IMR-90 (cell line): ENCODE measurements around the gene TIGD3. TPM values are rescaled to one million over a fixed set of nuclear protein-coding genes. Genes with fewer than 3 reads are reported as not detected.

Experiments
- ATAC-seq: fragments of 200-7000 bp; cut with Tn5 transposase; 2 replicates; pipeline ENCODE4 v1.9.1; 2020; ENCODE audit warnings: low read depth, mild to moderate bottlenecking, moderate library complexity
- BruUV-seq: library from RNA; stranded (reverse); fragments of 400-500 nt; replicated peaks from 2 replicates; lab custom pipeline; 2021; lab: Mats Ljungman, UMichigan
- CTCF ChIA-PET: fragments of 300-600 bp; formaldehyde crosslinking; extraction: SDS; loops from one replicate; lab custom pipeline; 2021; ENCODE audit warnings: antibody characterized with exemption; lab: Yijun Ruan, JAX
- POLR2A ChIA-PET: fragments of 300-600 bp; sonication (Branson Sonifier 250); formaldehyde crosslinking; loops from one replicate; lab custom pipeline; 2022; ENCODE audit warnings: antibody characterized with exemption; ENCODE audit not compliant: unreplicated experiment; lab: Charles Lee
- DNase-seq: peaks from one replicate; pipeline ENCODE4 v3.0.0; 2013
- H2AFZ ChIP-seq: replicated peaks from 2 replicates; pipeline ENCODE3; 2013; ENCODE audit warnings: low read length, mild to moderate bottlenecking; ENCODE audit not compliant: poor library complexity
- H2AK5ac ChIP-seq: 2 replicates; pipeline ENCODE4 v1.6.1; 2013; ENCODE audit warnings: low read depth, low read length, inconsistent platforms
- H2AK9ac ChIP-seq: replicated peaks from 2 replicates; pipeline ENCODE3; 2013; ENCODE audit warnings: mild to moderate bottlenecking, low read depth, low read length, moderate library complexity; ENCODE audit not compliant: poor library complexity
- H2BK120ac ChIP-seq: 2 replicates; pipeline ENCODE4 v1.6.1; 2013; ENCODE audit warnings: low read depth, low read length, inconsistent platforms
- H2BK15ac ChIP-seq: 3 replicates; pipeline ENCODE4 v1.6.1; 2013; ENCODE audit warnings: low read depth, low read length, inconsistent platforms
- H2BK20ac ChIP-seq: 2 replicates; pipeline ENCODE4 v1.6.1; 2013; ENCODE audit warnings: low read depth, mild to moderate bottlenecking, inconsistent platforms, low read length, moderate library complexity
- H2BK5ac ChIP-seq: 2 replicates; pipeline ENCODE4 v1.6.1; 2013; ENCODE audit warnings: mild to moderate bottlenecking, low read depth, low read length, inconsistent platforms; ENCODE audit not compliant: poor library complexity, severe bottlenecking
- H3K14ac ChIP-seq: replicated peaks from 2 replicates; pipeline ENCODE4 v1.6.1; 2013; ENCODE audit warnings: low read depth, low read length, inconsistent platforms
- H3K18ac ChIP-seq: 2 replicates; pipeline ENCODE4 v1.6.1; 2013; ENCODE audit warnings: low read depth, low read length, control low read depth
- H3K23ac ChIP-seq: 2 replicates; pipeline ENCODE4 v1.6.1; 2013; ENCODE audit warnings: low read depth, low read length, inconsistent platforms
- H3K27ac ChIP-seq: 2 replicates; pipeline ENCODE4 v1.5.1; 2013; ENCODE audit warnings: mild to moderate bottlenecking, control low read depth, low read length; ENCODE audit not compliant: insufficient read depth
- H3K27me3 ChIP-seq: 2 replicates; pipeline ENCODE4 v1.6.1; 2013; ENCODE audit warnings: low read length; ENCODE audit not compliant: control insufficient read depth, insufficient read depth
- H3K36me3 ChIP-seq: 2 replicates; pipeline ENCODE4 v1.6.1; 2013; ENCODE audit warnings: low read length, mixed read lengths; ENCODE audit not compliant: control insufficient read depth, insufficient read depth
- H3K4ac ChIP-seq: 2 replicates; pipeline ENCODE4 v1.6.1; 2013; ENCODE audit warnings: low read depth, low read length, inconsistent platforms
- H3K4me1 ChIP-seq: 2 replicates; pipeline ENCODE4 v1.6.1; 2013; ENCODE audit warnings: low read length, mixed read lengths; ENCODE audit not compliant: control insufficient read depth, insufficient read depth
- H3K4me2 ChIP-seq: 2 replicates; pipeline ENCODE4 v1.6.1; 2013; ENCODE audit warnings: low read depth, mild to moderate bottlenecking, control low read depth, low read length, moderate library complexity
- H3K4me3 ChIP-seq: 2 replicates; pipeline ENCODE4 v1.5.1; 2013; ENCODE audit warnings: low read depth, mild to moderate bottlenecking, control low read depth, low read length, moderate library complexity; ENCODE audit not compliant: insufficient read depth
- H3K56ac ChIP-seq: 2 replicates; pipeline ENCODE4 v1.6.1; 2013; ENCODE audit warnings: low read length, inconsistent platforms; ENCODE audit not compliant: insufficient read depth; ENCODE audit errors: extremely low read depth
- H3K79me1 ChIP-seq, 2 experiments: 2 replicates each; pipeline ENCODE4 v1.6.1; 2013; ENCODE audit warnings: low read length in 2 of 2, inconsistent platforms in 1 of 2, low read depth in 1 of 2
- H3K9ac ChIP-seq: 2 replicates; pipeline ENCODE4 v1.6.1; 2013; ENCODE audit warnings: low read depth, low read length, control low read depth
- H3K9me1 ChIP-seq: 2 replicates; pipeline ENCODE4 v1.6.1; 2013; ENCODE audit warnings: low read length, inconsistent platforms; ENCODE audit not compliant: insufficient read depth
- H3K9me3 ChIP-seq: 2 replicates; pipeline ENCODE4 v1.6.1; 2013; ENCODE audit warnings: low read length; ENCODE audit not compliant: control insufficient read depth, insufficient read depth
- H4K20me1 ChIP-seq: 2 replicates; pipeline ENCODE4 v1.6.1; 2013; ENCODE audit warnings: low read length, inconsistent platforms; ENCODE audit not compliant: insufficient read depth
- H4K5ac ChIP-seq: 2 replicates; pipeline ENCODE4 v1.6.1; 2013; ENCODE audit warnings: mild to moderate bottlenecking, low read depth, low read length, control low read depth
- H4K8ac ChIP-seq, 2 experiments: 2 replicates each; pipeline ENCODE4 v1.6.1; 2013; ENCODE audit warnings: low read depth in 2 of 2, low read length in 2 of 2, control low read depth in 1 of 2, inconsistent platforms in 1 of 2
- H4K91ac ChIP-seq: 2 replicates; pipeline ENCODE4 v1.6.1; 2013; ENCODE audit warnings: low read depth, low read length, inconsistent platforms; ENCODE audit not compliant: insufficient read depth
- BHLHE40 ChIP-seq: fragments of 150-350 bp; IDR thresholded peaks from 2 replicates; pipeline ENCODE4 v1.6.1; 2016; ENCODE audit warnings: mild to moderate bottlenecking, low read depth, low read length
- CHD1 ChIP-seq: IDR thresholded peaks from 2 replicates; pipeline ENCODE4 v1.6.1; 2012; ENCODE audit warnings: low read depth, low read length, improper control_type of control experiment
- FOS ChIP-seq: fragments of 150-350 bp; IDR thresholded peaks from 2 replicates; pipeline ENCODE4 v1.6.1; 2016; ENCODE audit warnings: low read depth, low read length
- MAZ ChIP-seq: IDR thresholded peaks from 2 replicates; pipeline ENCODE4 v1.6.1; 2012; ENCODE audit warnings: low read depth, mild to moderate bottlenecking, low read length, improper control_type of control experiment, moderate library complexity, borderline replicate concordance
- MXI1 ChIP-seq: IDR thresholded peaks from 2 replicates; pipeline ENCODE4 v1.6.1; 2012; ENCODE audit warnings: low read depth, mild to moderate bottlenecking, low read length, moderate library complexity, borderline replicate concordance
- NFE2L2 ChIP-seq: fragments of 150-350 bp; IDR thresholded peaks from 2 replicates; pipeline ENCODE4 v1.6.1; 2016; ENCODE audit warnings: low read depth, mild to moderate bottlenecking, low read length
- POLR2A ChIP-seq: IDR thresholded peaks from 2 replicates; pipeline ENCODE4 v1.6.1; 2012; ENCODE audit warnings: mild to moderate bottlenecking, low read depth, low read length
- WGBS, 2 experiments: methylation state at CpG; one replicate each; pipeline versions ENCODE4 v1.1.5 to v1.1.7; 2013; ENCODE audit warnings: missing lambda C conversion rate in 2 of 2; ENCODE audit not compliant: insufficient read length in 1 of 2; ENCODE audit errors: extremely low coverage in 2 of 2; 5-methylcytosine and 5-hydroxymethylcytosine counted together
- dilution Hi-C: fragments of 300-500 bp; cut with HindIII; formaldehyde crosslinking; loops from one replicate; pipeline ENCODE4 v1.14.3; 2018; ENCODE audit warnings: low sequenced_read_pairs; ENCODE audit not compliant: unreplicated experiment
- in situ Hi-C: fragments of 300-500 bp; cut with MboI; formaldehyde crosslinking; loops from 3 replicates; pipeline ENCODE4 v1.14.3; 2019; ENCODE audit warnings: low sequenced_read_pairs, inconsistent platforms, mixed read lengths
- intact Hi-C: fragments of 100-400 bp; cut with micrococcal nuclease; formaldehyde crosslinking; loops from 2 replicates; pipeline ENCODE4 v1.10.0; 2022
- polyA plus RNA-seq, 3 experiments: library from polyadenylated mRNA; depleted of rRNA; stranded (reverse); fragments of >200 nt; gene quantifications; 2 replicates each; pipeline ENCODE4 v1.2.3, GENCODE V29; 2012; ENCODE audit warnings: low replicate concordance in 1 of 3
- total RNA-seq: library from RNA; depleted of rRNA; stranded (reverse); fragments of >200 nt; gene quantifications from 2 replicates; pipeline ENCODE4 v1.2.3, GENCODE V29; 2012
- TF ChIP-seq, protein P1 (sequence below): fragments of 150-350 bp; IDR thresholded peaks from 2 replicates; pipeline ENCODE4 v1.6.1; 2017; ENCODE audit warnings: mild to moderate bottlenecking, antibody characterized with exemption, low read length, low read depth

TIGD3 gene
- total and polyA plus RNA-seq, 2 of the 4 experiments (the other 2 are of a cell fraction) = 0.12 TPM; not detected in 1

DNA sequence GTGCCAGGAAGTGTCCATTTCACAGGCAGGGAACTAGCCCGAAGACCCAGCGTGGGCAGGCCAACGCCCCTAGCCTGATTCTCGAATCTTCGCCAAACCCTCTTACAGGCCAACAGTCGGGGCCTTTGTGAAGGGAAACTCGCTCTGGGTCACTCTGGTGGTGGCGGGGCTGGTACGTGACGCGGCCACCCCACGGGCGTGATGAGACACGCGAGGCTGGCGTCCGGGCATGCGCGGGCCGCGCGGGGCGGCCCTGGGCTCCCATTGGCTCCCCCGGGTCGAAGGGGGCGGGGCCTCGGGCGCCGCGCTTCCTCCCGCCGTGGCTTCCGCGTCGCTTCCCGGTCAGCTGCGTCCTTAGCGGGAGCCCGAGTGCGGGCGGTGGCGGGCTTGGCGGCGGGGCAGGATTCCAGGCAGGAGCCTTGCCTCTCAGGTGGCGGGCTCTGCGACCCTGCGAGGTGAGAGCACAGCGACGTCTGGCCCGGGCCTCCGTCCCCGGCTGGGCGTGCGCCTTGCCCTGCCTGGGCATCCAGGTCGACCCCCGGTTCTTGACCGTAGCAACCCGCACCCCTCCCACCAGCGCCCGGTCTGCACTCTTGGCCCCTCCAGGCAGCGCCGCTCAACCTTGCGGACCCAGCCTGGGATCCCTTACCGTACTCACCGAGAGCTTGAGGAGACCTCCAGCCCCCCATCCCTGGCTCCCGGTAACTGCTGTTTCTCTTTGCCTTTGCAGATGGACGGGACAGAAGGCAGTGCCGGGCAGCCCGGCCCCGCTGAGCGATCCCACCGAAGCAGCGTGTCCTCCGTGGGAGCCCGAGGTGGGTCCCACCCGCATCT is 32.0 kb downstream of the TIGD3 start, which contains the start of gene FRMD8:
Gene FRMD8 (plus strand): TSS at position 331 of the 834 bp plus-strand sequence. CDS start 400 bp downstream, at position 731.
- Histone ChIP-seq H3K56ac (peak within 1 kb of the TSS; percentile 72), H3K4me3 (peak within 1 kb of the TSS; percentile 87), H4K20me1 (peaks cover 10% of the 10 kb centered on the region), H2AK9ac (peak within 1 kb of the TSS; percentile 94), H3K9ac (peak within 1 kb of the TSS; percentile 86), H3K79me1 (peaks cover 28 to 75% of the 10 kb centered on the region in 2 experiments), H3K4me1 (peaks cover 49% of the 10 kb centered on the region), H2AFZ (peak within 1 kb of the TSS; percentile 97), H3K36me3 (0 out of 2 replicates have a peak, but pooled peaks cover 5% of the 10 kb centered on the region), H4K5ac (peak within 1 kb of the TSS; percentile 99), H3K27ac (peak within 1 kb of the TSS; percentile 95), H2BK120ac (peak within 1 kb of the TSS; percentile 82), H3K23ac (peak within 1 kb of the TSS; percentile 87), H3K18ac (peak within 1 kb of the TSS; percentile 95), H3K9me1 (peaks cover 28% of the 10 kb centered on the region), H4K8ac (peak within 1 kb of the TSS; percentile 99), H3K4ac (peak within 1 kb of the TSS; percentile 93), H3K14ac (peak within 1 kb of the TSS; percentile 89), H2AK5ac (peak within 1 kb of the TSS; percentile 100), H4K91ac (peak within 1 kb of the TSS; percentile 92), H2BK20ac (peak within 1 kb of the TSS; percentile 75), H3K9me3 (no peaks in the 10 kb centered on the region), H3K27me3 (no peaks in the 10 kb centered on the region), H3K4me2 (peak within 1 kb of the TSS; percentile 90), H2BK5ac (peak within 1 kb of the TSS; percentile 93), H2BK15ac (peak within 1 kb of the TSS; percentile 86; the same call in 2 of the 3 replicates)
- in situ Hi-C loops (no loop called here), dilution Hi-C loops (no loop called here), intact Hi-C loops (no loop called here)
- DNase-seq = peak; percentile 71
- POLR2A ChIA-PET = interaction anchor here (0.5 to 2.8 kb wide), 6 partner anchors 10 to 118 kb away, joined by 3 to 14 read pairs (median 4); partner anchors contain the start of genes MALAT1 and NEAT1
- WGBS, 2 experiments = 0% methylated on average over 38 of the region's 76 CpGs; no CpG with 5 or more reads in 1 of the 2 experiments
- TF ChIP-seq, protein P1, sequence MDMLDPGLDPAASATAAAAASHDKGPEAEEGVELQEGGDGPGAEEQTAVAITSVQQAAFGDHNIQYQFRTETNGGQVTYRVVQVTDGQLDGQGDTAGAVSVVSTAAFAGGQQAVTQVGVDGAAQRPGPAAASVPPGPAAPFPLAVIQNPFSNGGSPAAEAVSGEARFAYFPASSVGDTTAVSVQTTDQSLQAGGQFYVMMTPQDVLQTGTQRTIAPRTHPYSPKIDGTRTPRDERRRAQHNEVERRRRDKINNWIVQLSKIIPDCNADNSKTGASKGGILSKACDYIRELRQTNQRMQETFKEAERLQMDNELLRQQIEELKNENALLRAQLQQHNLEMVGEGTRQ = 0 out of 2 replicates have a peak, but pooled peaks have one; percentile 13
- TF ChIP-seq FOS = peak; percentile 10; the same call in 1 of the 2 replicates
- TF ChIP-seq POLR2A = peak; percentile 95
- TF ChIP-seq NFE2L2 = no peak
- TF ChIP-seq MAZ = peak; percentile 73; the same call in 1 of the 2 replicates
- TF ChIP-seq MXI1 = peak; percentile 51; the same call in 1 of the 2 replicates
- TF ChIP-seq BHLHE40 = no peak
- 0 out of 2 replicates have a peak, but pooled peaks have one; percentile 46 for TF ChIP-seq CHD1
- peak; percentile 61 for ATAC-seq
- TSS peak; percentile 59 for BruUV-seq
- CTCF ChIA-PET = interaction anchor here (1.8 kb wide), 1 partner anchor 30 kb away, joined by 8 read pairs; no protein-coding TSS in a partner anchor
